NCI-H128 (cell line): ENCODE results near the gene ABCG1.

ENCODE experiments used
- DNase-seq: peaks from one replicate; lab custom pipeline; 2025; ENCODE audit not compliant: unreplicated experiment; lab: John Stamatoyannopoulos, UW

The ABCG1 gene

DNA sequence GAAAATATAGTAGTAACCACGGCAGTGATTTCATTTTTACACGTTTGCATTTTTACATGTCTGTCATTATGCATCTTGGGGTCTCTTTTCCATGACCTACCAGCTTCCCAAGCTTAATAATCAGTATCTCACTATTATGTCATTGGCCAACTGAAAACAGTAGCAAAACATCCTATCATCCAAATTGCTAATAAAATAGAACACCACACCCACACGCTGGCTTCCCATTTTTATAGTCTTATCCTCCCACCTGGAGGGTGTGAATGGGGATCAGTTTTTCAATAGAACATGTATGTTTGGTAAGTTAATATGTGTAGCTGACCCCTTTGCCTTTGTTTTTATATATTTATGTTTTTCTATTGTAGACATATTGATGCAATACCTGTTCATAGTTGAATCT lies 84.5 kb downstream of the ABCG1 start:
- DNase-seq, result no peak

- no peak for DNase-seq
These were observed 85.9 kb downstream of the ABCG1 start for GRCh38 chr21:42304556-42305454.

DNA sequence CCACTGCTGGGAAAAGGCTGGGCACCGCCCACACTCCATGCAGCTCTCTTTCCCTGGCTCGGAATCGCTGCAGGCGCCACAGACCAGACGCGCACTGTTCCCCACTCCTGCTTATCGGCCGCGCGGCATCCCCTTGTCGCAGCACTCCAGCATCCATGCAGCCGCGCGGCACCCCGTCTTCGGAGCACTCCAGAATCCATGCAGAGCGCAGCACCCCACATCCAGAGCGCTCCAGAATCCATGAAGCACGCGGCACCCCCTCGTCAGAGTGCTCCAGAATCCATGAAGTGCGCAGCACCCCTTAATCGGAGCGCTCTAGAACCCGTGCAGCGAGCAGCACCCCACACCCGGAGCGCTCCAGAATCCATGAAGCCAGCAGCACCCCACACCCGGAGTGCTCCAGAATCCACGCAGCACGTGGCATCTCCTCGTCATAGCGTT lies 86.8 kb downstream of the ABCG1 start:
- no peak for DNase-seq

DNA sequence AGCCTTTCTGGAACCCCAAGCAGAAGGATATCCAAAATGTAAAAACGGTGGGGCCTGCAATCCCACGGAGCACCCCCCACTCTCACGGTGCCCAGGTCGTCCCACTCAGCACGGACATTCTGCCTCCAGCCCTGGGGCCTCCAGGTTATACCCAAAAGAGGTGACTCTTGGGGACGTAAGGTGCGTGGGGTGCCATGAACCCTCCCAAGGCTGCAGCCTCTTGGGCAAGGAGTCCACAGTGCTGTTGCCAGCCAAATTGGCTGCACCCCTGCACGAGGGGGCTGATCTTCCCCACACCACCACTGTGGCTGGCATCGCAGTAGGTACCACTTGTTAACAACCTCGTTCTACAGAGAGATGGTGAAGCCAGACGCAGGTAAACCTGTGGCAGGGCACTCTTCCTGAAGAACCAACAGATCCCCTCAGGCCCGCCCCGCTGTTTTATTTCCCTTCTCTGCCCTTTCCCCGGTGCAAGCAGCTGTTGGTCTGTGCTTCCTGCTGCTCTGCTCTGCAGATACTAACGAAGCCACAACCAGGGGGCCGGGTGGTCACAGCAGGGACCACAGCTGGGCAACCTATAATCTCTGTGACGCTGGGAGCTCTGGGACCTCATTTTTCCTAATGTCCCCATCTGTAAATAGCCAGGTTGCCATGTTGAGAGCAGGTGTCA lies 87.6 kb downstream of the ABCG1 start:
- no peak for DNase-seq

- no peak for DNase-seq
These were observed 88.2 kb downstream of the ABCG1 start for GRCh38 chr21:42307106-42307505.

GRCh38 chr21:42308161-42308913 lies 89.4 kb downstream of the ABCG1 start:
- DNase-seq, result no peak

GRCh38 chr21:42308914-42309752 lies 90.2 kb downstream of the ABCG1 start:
- DNase-seq, result no peak

- DNase-seq, result peak; percentile 35
These were observed 90.8 kb downstream of the ABCG1 start for GRCh38 chr21:42309753-42310213.

GRCh38 chr21:42310411-42311001 lies 91.6 kb downstream of the ABCG1 start:
- no peak for DNase-seq

DNA sequence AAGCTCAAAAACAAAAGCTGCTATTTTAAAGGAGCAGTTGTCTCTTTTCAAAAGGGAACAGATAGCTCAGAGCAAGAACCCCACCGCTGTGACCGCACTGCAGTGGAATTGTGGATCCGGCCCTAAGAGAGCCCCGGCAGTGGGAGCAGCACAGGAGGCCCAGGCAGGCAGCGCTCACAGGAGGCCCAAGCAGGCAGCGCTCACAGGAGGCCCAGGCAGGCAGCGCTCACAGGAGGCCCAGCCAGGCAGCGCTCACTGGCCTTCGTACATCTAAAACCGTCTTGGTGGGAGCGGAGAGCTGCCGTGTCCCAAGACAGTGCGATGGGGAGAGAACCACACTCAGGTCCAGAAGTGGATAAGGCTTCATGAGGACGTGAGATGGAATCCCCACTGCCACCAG lies 92.2 kb downstream of the ABCG1 start:
- DNase-seq, result no peak

- DNase-seq, result no peak
These were observed 93.1 kb downstream of the ABCG1 start for GRCh38 chr21:42311816-42312625.

DNA sequence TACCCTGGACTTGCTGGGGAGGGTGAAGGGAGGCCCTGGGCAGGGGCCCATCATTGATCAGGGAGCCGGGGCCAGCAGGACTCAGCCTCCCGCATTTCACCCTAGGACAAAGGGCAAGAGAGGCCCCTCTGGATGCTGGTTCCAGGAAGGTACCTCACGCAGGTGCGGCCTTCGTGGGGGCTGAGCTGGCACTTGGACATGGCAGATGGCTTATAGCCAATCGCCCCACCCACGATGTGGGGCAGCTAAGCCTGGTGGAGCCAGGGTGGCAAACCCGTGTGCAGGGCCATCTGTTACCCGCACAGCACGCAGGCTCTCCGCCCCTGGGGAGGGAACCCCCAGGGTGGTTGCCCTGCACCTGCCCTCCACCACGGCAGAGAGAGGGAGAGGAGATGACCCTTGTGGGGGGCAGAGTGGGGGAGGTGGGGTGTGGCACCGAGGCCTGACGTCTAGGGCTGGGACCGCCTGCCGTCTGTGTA lies 93.7 kb downstream of the ABCG1 start:
- DNase-seq, result no peak

GRCh38 chr21:42313501-42313969 lies 94.6 kb downstream of the ABCG1 start:
- peak; percentile 68 for DNase-seq

GRCh38 chr21:42314616-42315295 lies 95.8 kb downstream of the ABCG1 start:
- DNase-seq, result no peak

DNA sequence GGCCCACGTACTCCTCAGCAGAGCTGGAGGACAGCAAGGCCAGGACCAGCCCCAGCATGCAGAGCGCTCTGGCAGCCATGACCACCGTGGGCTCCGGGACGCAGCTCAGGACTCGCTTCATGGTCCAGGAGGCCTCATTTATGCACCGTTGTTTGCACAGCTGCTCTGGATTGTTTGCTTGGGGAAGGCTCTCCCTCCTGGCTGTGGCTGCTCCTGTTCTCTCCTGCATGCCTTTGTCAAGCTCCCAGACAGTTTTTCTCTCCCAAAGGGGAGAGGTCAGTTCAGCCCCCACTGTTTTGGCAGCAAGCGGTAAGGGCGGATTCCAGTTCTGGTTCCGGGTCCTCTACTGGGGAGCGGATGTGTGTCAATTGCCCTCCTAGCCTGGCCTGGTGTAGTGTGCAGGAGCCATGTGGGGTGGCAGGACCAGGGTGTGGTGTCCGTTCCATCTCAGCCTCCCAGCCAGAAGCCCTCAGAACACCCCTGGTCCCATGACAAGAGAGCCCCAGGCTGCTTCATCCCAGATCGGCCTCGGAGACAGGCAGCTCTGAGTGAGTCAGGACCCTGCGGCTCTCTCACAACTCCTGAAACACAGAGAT lies 96.5 kb downstream of the ABCG1 start, which contains the start of gene TFF3:
TSS of gene TFF3 (minus strand) at position 114 of the 596 bp plus-strand sequence. CDS start at position 79, 35 bp downstream.
- peak; percentile 70 for DNase-seq

DNA sequence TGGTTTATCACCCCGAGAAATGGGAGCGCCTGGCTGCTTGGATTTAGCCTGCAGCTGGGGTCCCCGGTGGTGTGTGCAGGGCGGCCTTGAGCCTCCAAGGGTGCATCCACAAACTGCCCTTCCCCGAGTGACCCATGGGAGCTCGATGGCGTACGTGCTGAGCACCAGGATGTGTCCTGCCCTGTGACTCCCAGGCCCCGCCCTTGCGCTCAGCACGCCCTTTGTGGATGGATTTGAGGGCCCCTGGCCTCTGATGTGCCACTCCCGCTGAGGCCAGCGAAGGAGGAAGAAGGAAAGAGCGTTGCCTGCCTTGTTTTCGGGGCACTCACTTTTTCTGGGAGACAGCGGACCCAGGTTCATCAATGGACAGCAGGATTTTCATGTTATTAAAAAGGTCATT lies 98.0 kb downstream of the ABCG1 start:
- DNase-seq, result no peak

DNA sequence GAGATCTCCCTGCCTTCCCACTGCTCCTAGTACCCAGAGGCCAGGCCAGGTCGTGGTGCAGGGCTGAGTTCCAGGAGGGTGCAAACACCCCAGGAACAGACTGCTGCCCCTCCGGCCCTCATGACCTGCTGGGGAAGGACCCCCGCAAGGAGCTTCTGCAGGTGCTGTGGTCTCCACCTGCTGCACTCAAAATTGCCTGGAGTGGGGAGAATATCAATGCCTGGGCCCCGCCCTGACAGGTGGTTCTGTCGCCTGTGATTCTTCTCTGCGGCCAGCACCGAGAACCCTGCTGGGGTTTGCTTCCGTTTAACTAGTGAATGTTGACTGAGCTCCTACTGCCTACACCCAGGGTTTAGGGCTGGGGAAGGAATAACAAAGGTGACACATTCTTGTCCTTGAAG lies 98.4 kb downstream of the ABCG1 start:
- DNase-seq, result no peak
